GM19240 (cell line): ENCODE measurements around the gene RNLS.

ENCODE experiments used
- DNase-seq: peaks from one replicate; pipeline ENCODE4 v3.0.0; 2011; ENCODE audit warnings: low spot score; ENCODE audit not compliant: insufficient read length

RNLS gene

GRCh38 chr10:88347022-88347421 lies 236.1 kb downstream of the RNLS start:
- no peak for DNase-seq

DNA sequence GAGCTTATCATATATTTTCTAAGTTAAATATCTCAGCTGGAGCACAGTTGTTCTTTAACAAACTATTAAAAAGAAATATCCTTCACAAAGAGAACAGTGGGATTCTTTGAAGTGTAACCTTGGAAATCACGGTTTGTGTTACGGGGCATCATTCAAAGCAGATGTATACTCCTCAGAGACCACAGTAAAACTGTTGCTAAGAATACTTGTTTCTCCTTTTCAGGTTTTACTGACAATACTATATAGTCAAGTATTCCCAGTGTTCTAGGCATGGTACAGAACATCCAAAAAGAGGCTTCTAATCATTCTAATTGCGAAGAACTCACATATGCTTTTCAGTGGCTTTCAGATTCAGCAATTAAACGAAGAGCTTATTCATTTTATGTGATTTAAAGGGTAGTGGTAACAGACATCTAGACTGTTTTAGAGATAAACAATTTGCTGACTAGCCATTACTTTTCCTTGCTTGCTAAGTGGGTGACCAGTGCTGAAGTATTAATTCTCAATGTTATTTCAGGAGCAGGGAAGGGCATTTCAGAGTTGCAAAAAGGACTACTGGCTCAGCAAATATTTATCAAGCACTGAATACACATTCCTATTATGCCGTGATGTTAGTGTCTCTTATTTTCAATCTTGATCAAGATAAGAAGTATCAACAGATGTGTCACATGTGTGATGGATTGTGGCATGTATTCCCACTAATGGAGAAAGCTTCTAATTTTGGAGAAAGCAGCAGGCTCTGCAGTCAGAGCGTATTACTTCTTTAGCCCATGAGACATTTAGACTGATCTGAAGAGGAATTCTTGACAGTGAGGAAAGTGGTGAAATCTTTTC lies 236.8 kb downstream of the RNLS start:
- no peak for DNase-seq

- DNase-seq: no peak
Observed at GRCh38 chr10:88343761-88344484, 239.2 kb downstream of the RNLS start.

DNA sequence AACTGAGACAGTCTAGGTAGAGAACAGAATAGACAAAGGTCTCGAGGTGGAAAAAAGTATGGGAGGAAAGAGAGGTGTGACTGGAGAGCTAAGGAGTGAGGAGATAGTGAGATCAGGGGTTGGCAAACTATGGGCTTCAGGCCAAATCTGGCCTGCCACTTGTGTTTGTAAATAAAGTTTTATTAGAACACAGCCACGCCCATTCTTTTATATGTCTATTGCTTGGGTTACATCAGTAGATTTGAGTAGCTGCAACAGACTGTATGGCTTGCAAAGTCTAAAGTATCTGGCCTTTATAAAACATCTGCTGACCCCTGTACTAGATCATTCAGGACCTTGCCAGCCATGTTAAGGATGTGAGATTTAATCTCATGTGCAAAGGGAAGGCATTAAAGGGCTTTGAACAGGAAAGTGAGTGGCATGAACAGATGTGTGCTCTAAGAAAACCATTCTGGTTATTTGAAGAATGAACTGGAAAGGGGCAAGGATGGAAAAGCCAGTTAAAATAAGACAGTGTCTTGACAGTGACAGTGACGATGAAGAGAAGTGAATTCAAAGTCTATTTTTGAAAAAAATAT lies 240.3 kb downstream of the RNLS start:
- DNase-seq: no peak

DNA sequence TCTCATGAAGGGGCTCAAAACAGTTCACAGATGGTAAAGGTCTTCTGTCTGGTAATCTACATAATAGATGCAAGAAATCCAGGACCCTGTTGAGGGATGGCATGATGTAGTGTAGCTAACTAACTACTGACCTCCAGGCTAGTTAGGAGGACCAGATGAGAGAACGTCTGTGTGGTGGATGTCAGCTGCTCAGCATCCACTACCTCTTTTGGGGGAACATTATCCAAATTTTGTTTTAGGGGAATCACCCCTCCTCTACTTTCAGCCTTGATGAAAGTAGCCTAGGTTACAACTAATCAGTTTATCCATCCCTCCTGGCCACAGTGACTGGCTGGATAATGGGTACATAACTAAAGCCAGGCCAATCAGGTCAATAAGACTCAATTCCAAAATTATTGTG lies 246.0 kb downstream of the RNLS start:
- no peak for DNase-seq

GRCh38 chr10:88336334-88336733 lies 246.8 kb downstream of the RNLS start:
- no peak for DNase-seq

DNA sequence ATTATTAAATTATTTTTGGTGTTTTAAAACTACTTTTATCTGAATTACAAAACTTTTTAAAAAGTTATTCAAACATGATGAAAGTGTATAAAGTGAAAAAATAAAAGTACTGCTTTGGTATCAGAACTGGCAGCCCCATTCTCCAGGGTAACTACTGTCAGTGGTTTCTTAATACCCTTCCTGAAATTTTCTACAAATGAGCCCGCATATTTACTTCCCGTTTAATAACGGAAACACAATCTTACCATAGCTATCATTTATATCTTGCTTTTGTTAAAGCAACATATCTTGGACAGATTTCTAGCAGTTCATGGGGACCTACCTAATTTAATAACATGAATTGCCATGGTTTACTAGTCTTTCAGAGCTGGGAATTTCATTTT lies 249.9 kb downstream of the RNLS start:
- DNase-seq: no peak

DNA sequence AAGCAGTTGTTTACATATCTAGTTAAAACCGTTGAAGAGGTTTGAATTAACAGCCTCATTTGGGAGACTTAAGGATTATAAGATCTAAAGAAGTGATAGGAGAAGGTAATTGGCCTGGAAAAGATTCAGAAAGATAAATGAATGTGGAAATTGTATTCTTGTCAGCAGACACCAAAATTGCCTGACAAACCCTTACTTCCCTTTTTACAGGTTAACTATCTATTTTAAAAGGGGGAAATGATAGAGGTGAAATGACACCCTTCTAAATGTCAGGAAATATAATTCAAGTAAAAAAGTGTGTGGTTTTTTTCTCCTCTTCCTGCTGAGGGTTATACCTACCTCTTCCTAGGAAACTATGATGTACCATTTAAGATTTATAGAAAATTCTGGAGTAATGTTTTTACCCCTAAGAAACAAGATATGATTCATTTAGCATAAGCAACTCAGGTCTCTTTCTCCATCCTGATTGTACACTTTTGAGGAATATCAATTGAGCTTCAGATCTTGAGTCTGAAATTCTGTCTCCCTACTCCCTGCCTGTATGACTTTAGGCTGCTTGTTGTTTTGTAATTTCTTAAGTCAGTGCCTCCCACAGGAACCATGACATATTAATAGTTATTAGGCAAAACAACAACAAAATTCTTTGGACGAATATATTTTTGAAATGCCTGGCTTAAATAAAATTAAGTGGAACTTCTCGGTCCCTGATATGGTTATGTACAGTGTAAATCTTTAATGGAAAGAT lies 250.4 kb downstream of the RNLS start:
- DNase-seq: no peak

GRCh38 chr10:88330174-88330573 lies 252.9 kb downstream of the RNLS start:
- DNase-seq: no peak

- DNase-seq: no peak
Observed at GRCh38 chr10:88322324-88323063, 260.6 kb downstream of the RNLS start.

DNA sequence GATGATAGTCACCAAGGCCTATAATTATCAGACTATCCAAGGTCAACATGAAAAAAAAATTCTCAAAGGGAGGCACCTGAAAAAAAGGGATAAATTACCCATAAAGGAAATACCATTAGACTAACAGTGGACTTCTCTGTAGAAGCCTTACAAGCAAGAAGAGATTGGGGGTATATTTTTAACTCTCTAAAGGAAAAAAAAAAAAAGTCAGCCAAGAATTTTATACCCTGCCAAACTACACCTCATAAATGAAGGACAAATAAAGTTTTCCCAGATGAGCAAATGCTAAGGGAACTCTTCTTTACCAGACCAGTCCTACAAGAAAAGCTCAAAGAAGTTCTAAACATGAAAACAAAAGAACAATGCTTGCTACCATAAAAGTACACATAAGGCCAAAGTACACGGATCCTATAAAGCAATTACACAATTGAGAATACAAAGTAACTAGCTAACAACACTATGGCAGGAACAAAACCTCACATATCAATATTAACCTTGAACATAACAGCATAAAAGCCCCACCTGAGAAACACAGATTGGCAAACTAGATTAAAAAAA lies 263.1 kb downstream of the RNLS start:
- no peak for DNase-seq

DNA sequence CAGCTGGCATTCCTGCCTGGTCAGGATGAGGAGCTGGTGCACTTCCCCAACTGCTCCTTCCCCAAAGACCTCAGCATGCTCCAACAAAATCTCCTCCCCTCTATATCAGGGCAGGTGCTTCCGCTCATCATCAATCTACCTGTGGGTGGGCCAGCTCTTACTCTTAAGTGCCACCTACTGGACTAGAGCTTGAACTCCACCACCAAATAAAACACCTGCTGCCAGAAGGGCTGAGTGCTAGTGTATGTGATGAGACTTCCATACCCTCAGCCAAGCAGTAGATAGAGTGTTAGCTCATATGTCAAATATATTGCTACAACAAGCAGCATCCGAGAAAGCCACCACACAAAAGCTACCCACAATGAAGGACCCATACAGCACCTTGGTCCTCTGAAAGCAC lies 264.3 kb downstream of the RNLS start:
- DNase-seq: no peak

DNA sequence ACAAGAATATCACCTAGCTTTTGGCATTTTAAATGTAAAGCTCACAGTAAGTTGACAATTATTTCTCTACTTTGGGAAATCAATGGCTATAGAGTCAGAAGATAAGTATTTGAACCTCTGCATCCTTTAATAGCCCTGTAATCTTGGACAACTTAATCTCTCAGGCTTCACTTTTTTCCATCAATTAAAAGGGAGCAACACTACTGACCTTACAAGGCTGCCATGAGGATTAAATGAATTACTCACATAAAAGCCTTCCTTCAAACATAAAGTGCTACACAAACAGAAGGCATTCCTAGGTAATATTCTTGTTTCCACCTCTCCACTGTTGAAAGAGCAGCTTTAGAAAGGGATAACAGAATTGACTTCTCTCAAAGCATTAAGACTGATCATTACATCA lies 266.0 kb downstream of the RNLS start:
- no peak for DNase-seq

- DNase-seq: no peak
Observed at GRCh38 chr10:88316292-88316861, 266.7 kb downstream of the RNLS start.

- no peak for DNase-seq
Observed at GRCh38 chr10:88315755-88316154, 267.4 kb downstream of the RNLS start.

GRCh38 chr10:88314362-88314761 lies 268.8 kb downstream of the RNLS start:
- DNase-seq: no peak

- DNase-seq: no peak
Observed at GRCh38 chr10:88313878-88314277, 269.2 kb downstream of the RNLS start.

DNA sequence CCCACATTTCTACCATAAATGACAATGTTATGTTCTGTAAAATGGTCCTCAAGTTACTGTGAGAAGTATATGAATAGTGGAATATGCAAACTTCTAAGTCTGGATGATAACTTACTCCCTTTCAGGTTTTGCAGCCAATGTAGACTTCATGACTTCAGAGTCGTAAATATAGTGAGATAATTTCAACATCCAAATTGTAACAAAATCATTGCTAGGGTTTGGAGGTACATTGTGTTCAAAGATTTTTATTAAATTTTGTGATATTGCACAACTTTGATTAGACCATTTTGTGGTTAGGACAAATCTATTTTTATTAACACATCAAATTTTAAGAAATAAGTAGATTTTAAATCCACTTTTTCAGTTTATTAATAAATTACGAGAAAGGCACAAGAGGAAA lies 270.3 kb downstream of the RNLS start:
- DNase-seq: no peak

GRCh38 chr10:88311264-88311663 lies 271.9 kb downstream of the RNLS start:
- no peak for DNase-seq

DNA sequence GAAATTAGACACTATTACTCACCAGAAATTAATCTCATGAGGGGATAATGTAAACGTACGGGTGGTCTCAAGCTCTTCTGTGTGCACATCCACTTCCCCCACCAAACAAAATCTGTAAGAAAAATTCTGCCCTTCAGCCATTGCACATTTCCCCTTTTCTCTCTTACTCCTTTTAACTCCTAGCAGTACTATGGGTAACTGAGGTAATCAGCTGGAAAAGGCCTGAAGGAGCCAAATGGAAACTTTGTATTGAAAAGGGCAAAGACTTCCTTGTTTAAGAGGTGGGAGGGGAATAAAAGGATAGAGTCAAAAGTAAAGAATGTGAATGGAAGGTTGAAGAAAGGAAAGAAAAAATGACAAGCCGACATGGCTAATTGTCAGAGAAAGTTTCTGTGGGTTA lies 273.8 kb downstream of the RNLS start:
- no peak for DNase-seq
